GM18508 (cell line): Measurements from ENCODE around the gene MED4.
A peak's percentile ranks its signal among the peaks of the same experiment; 100 is the strongest.

ENCODE experiments used
- ATAC-seq: cut with Tn5 transposase; IDR thresholded peaks from one replicate; pipeline ENCODE4 v1.9.1; 2021; ENCODE audit warnings: moderate number of reproducible peaks; ENCODE audit not compliant: insufficient read depth, unreplicated experiment

MED4 gene

GRCh38 chr13:48094781-48095502 is at the start of gene MED4:
TSS of gene MED4 (minus strand) at chr13:48095104. CDS start at chr13:48095078, 26 bp downstream.
- peak; percentile 85 for ATAC-seq

DNA sequence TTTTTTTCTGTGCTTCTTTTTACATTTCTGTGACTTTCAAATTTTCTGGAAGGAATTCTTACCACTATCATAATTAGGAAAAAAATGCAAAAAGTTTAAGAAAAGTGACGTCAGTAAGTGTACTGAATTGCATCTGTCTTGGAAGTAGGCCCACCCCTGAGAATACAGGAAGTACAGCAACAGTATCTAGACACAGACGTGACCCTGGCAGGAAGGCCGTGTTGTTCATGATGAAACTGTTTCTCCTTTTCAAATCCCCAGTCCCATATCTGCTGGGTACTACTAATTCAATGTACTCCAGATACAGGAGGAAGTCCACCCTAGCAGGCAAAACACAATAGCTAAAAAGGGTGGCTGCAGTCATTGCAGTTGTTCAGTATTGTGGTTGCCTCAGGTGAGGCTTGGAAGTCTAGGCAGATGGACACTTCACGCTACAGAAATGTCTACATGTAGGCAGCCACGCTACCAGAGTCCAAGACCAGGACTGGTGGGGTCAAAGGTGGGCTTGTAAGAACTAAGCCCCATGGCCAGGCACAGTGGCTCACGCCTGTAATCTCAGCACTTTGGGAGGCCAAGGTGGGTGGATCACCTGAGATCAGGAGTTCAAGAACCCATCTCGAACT is 49.6 kb upstream of the MED4 start:
- no peak for ATAC-seq

GRCh38 chr13:48142436-48142835 is 47.5 kb upstream of the MED4 start:
- ATAC-seq, result peak; percentile 96

- ATAC-seq, result no peak
Measured at GRCh38 chr13:48138270-48138669, 43.4 kb upstream of the MED4 start.

DNA sequence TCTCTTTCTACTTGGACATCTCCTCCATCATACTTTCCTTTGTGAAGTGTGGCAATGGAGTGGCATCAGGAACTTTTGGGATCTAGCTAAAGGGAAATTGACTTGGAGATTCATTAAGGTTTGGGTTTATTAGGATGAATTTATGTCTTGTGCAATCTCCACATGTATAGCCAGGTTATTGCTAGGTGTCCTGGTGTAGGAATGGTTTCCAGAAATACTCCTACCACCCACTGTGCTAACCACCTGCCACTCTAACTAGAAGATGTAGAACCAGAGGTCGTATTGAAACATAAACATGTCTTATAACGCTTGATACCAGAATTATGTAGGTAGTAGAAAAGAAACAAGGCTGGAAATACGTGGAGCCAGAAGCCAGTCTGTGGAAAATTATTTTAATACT is 38.1 kb upstream of the MED4 start:
- ATAC-seq, result no peak

DNA sequence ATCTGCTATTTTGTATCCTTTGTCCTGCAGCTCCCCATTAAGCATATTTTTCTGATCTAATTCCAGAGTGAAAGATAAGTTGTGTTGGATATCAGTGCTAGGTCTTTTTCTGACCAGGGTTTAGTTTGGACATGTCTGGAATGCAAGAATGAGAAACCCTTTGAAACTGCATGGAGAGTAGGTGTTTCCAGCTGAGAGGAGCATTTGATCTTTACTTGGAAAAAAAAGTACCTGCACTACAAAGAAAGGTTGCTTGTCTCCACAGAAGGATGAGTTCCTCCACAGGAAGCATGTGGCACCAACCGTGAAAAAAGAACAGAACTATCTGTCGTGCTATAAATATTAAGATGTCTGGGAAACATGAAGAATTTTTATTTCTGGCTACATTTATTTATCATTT is 36.6 kb upstream of the MED4 start:
- ATAC-seq, result no peak

GRCh38 chr13:48126944-48127830 is 32.3 kb upstream of the MED4 start:
- no peak for ATAC-seq

- ATAC-seq, result no peak
Measured at GRCh38 chr13:48125794-48126228, 30.9 kb upstream of the MED4 start.

DNA sequence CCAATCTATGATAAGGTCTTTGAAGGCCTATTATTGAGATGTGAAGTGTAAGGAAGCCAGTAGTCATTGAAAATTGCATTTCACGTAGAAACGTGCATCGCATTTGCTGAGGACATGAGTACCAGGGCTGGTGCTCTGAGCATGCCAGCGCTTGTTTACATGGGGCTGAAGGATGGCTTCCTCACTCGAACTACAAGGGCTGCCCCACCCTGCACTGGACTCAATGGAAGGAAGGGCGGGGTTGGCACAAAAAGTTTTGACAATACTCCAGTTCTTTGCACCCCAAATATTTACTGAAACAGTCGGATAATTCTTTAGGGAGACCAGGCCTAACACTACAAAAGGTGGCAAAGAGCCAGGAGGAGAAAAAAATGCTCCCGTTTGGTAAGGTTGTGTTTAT is 28.9 kb upstream of the MED4 start:
- no peak for ATAC-seq

- ATAC-seq, result no peak
Measured at GRCh38 chr13:48121733-48122132, 26.8 kb upstream of the MED4 start.

DNA sequence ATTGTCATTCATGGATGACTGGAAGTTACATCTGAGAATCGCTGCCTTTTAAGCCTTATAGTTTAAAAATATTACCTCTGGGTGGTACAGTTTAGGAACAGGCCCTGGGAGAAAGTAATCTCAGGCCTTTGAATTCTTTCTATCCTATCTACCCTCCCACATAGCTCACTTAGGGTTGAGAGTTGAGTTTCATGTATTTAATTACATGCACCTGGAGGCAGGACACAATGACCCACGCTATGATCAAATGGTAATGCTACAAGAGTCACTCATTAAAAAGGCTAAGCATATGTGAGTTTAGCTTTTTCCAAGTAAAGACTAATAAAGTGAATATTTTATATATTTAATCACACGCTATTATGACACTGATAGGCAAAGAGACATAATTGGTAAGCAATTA is 25.3 kb upstream of the MED4 start:
- no peak for ATAC-seq

DNA sequence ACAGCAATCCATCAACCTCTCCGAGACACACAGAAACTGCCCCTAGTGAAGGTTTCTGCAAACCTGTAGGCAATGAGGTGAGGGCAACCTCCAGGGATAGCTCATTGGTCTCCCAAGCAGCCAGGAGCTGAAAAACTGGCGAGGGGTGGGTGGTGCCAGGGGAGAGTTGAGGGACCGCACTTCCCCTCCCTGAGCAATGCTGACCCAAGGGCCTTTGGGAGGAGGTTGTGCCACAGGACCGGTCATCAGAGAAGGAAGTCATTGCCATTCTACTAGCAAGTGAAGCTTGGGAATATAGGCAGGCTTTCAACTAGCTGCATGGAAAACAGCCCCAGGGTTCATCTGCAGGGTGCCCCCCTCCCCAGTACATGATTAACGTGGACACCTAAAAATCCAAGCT is 23.1 kb upstream of the MED4 start:
- ATAC-seq, result no peak

- ATAC-seq, result no peak
Measured at GRCh38 chr13:48116808-48117207, 21.9 kb upstream of the MED4 start.

- no peak for ATAC-seq
Measured at GRCh38 chr13:48113756-48114130, 18.8 kb upstream of the MED4 start.

- no peak for ATAC-seq
Measured at GRCh38 chr13:48112896-48113755, 18.2 kb upstream of the MED4 start.

DNA sequence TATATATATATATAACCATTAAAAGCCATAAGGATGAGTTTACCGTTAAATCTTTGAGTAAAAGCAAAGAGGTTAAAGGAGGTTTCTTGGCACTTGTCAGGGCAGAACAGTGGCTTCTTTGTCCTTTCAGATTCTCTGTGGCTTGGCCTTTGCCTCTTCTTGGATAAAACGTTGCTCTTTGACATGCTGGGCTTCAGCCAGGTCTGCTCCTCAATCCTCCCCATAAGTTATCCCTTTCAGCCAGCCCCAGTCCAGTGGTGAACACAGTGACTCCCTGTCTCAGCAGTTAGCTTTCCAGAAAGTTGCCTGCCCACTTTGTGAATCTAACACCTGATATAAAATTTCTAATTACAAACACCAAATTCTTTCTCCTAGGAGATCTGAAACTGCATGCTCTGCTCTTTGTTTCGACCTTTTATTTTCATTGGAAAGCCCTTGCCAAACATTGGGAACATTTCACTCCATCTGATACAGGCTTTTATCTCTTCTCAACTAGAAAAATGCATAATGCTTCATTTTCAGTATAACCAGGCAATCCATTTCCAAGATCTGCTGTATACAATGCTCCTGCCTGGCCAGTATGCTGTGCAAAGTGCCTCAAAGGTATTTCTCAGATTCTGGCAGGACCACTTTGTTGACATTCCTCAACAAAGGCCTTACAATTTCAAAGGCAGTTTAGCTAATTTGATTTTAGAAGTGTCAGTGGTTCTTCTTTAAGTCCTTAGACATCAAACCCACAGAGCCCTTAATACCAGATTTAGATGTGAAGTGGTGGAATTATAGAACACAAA is 16.2 kb upstream of the MED4 start:
- no peak for ATAC-seq

GRCh38 chr13:48110132-48110868 is 15.4 kb upstream of the MED4 start:
- no peak for ATAC-seq

- ATAC-seq, result no peak
Measured at GRCh38 chr13:48108106-48108505, 13.2 kb upstream of the MED4 start.

GRCh38 chr13:48097793-48098192 is 2.9 kb upstream of the MED4 start:
- no peak for ATAC-seq
